Measurements from ENCODE around the gene SLC39A9. TPM values are rescaled to one million over a fixed set of nuclear protein-coding genes. Genes with fewer than 3 reads are reported as not detected.

The SLC39A9 gene, protein sequence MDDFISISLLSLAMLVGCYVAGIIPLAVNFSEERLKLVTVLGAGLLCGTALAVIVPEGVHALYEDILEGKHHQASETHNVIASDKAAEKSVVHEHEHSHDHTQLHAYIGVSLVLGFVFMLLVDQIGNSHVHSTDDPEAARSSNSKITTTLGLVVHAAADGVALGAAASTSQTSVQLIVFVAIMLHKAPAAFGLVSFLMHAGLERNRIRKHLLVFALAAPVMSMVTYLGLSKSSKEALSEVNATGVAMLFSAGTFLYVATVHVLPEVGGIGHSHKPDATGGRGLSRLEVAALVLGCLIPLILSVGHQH
- 76.2 and 77.0 TPM in 2 replicates for total RNA-seq

GRCh38 chr14:69398053-69398817 is at the start of gene SLC39A9, which contains the start of gene ERH:
SLC39A9 (plus strand) TSS chr14:69398692; CDS start chr14:69399370, 678 bp downstream.
ERH (minus strand) TSS chr14:69398299; CDS start chr14:69398233, 66 bp downstream.

DNA sequence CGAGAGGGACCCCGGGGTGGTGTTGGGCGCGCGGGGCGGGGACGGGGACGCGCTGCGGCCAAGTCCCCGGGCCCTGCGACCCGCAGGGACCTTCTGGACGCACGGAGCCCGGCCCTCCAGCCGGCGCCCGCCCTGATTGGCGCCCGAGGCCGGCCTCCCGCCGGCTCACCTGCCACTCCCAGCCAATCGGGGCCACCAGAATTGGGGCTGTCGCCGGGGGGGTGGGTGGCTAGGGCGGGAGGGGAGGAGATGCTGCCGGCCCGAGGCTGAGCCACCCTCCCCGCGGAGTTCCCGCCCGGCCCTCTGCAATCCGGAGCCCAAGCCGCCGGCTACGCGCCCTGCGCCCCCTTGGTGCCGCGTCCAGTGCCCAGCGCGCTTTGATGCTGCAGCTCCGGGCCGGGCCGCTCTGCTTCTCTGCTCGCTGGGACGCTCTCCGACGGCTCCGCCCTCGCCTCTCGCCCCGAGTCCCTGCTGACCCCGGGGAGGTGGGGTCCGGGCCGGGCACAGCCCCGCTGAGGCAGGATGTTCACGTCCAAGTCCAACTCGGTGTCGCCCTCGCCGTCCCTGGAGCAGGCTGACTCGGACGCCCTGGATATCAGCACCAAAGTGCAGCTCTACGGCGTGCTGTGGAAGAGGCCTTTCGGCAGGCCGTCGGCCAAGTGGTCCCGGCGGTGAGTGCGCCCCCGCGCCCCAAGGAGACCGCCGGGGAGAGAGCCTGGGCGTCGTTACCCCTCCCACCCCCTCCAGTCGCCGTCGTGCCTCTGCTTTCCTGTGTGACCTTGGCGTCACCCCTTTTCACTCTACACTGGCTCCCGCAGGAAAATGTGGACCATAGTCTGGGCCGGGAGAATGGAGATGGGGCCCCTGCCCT is 86.2 kb downstream of the SLC39A9 start, which contains the start of gene PLEKHD1:
Gene PLEKHD1 (plus strand): TSS at position 285 of the 871 bp plus-strand sequence. CDS start 238 bp downstream, at position 523.

Other genes with a start within 250 kb of the SLC39A9 start
- 17.1 and 28.7 TPM in 2 replicates for gene DCAF5, start 245.6 kb upstream of the SLC39A9 start, total RNA-seq
- 16.8 and 17.8 TPM in 2 replicates for gene EXD2, start 207.2 kb upstream of the SLC39A9 start, total RNA-seq
- 0.48 and 1.0 TPM in 2 replicates for gene GALNT16, start 138.5 kb upstream of the SLC39A9 start, total RNA-seq
- gene ERH, start 393 bp upstream of the SLC39A9 start, total RNA-seq: 103 and 149 TPM in 2 replicates
- 0.08 TPM in 1 of 2 replicates, not detected in the other for gene PLEKHD1, start 86.0 kb downstream of the SLC39A9 start, total RNA-seq
- under 0.01 and 0.16 TPM in 2 replicates for gene CCDC177, start 176.2 kb downstream of the SLC39A9 start, total RNA-seq
- gene SUSD6, start 212.9 kb downstream of the SLC39A9 start, total RNA-seq: 11.9 and 23.1 TPM in 2 replicates

All from epithelial cell of alveolus of lung (primary cell).